22Rv1 (cell line): ENCODE results near the gene ANKS1B.

ENCODE experiments used
- CTCF ChIP-seq: fragments of 450-650 bp; IDR thresholded peaks from 2 replicates; pipeline ENCODE4 v1.5.1; 2017; ENCODE audit warnings: mild to moderate bottlenecking
- ZFX ChIP-seq: fragments of 450-650 bp; IDR thresholded peaks from 2 replicates; pipeline ENCODE4 v1.6.1; 2017; ENCODE audit warnings: antibody characterized with exemption, borderline replicate concordance

DNA sequence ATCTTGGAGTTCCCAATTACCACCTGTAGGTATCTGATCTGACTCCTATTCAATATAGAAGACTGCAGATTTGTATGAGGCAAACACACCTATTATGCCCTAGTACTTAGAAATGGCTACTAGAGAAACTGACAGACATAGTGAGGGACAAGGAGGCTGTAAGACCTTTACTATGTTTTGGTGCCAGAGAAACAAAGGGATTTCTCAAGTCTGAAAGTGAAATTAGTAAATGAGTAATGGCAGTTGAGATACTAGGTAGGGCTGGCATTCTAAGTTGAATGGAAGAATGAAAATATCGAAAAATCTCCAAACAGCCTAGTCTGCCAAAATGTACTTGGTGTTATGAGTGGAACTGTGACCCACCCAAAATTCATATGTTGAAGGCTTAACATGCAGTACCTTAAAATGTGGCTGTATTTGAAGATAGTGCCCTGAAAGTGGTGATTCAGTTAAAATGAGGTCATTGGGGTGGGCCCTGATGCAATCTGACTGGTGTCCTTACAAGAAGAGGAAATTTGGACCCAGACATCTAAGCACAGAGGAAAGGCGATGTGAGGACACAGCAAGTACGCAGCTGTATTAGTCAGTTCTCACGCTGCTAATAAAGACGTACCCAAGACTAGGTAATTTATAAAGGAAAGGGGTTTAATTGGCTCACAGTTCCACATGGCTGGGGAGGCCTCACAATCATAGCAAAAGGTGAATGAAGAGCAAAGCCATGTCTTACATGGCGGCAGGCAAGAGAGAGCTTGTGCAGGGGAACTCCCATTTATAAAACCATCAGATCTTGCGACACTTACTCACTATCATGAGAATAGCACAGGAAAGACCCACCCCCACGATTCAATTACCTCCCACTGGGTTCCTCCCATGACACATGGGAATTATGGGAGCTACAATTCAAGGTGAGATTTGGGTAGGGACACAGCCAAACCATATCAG, 1212.7 kb downstream of the ANKS1B start:
- TF ChIP-seq ZFX (no peak), CTCF (no peak)
